Endodermal cell (in vitro differentiated cells): ENCODE results near the gene TCP11. TPM values are rescaled to one million over a fixed set of nuclear protein-coding genes. Genes with fewer than 3 reads are reported as not detected.

Experiments used
- DNase-seq: peaks from one replicate; pipeline ENCODE4 v3.0.0-alpha.2; 2017
- H3K27ac ChIP-seq: 2 replicates; pipeline ENCODE4 v1.5.1; 2013; ENCODE audit warnings: mild to moderate bottlenecking, low read depth, low read length, moderate library complexity
- H3K27me3 ChIP-seq: 2 replicates; pipeline ENCODE4 v1.6.1; 2013; ENCODE audit warnings: mild to moderate bottlenecking, low read length, moderate library complexity; ENCODE audit not compliant: insufficient read depth, control insufficient read depth, poor library complexity, severe bottlenecking
- H3K36me3 ChIP-seq: 2 replicates; pipeline ENCODE4 v1.7.0; 2013; ENCODE audit warnings: mild to moderate bottlenecking, low read length, moderate library complexity; ENCODE audit not compliant: control insufficient read depth, insufficient read depth
- H3K4me1 ChIP-seq: one replicate; pipeline ENCODE4 v1.7.0; 2013; ENCODE audit warnings: low read length; ENCODE audit not compliant: control insufficient read depth, insufficient read depth
- H3K4me3 ChIP-seq: 2 replicates; pipeline ENCODE4 v1.5.1; 2013; ENCODE audit warnings: mild to moderate bottlenecking, low read length, moderate library complexity
- H3K9ac ChIP-seq: 2 replicates; pipeline ENCODE4 v1.6.1; 2013; ENCODE audit warnings: mild to moderate bottlenecking, low read length, moderate library complexity; ENCODE audit not compliant: poor library complexity, severe bottlenecking; ENCODE audit errors: extremely low read depth
- H3K9me3 ChIP-seq: 2 replicates; pipeline ENCODE4 v1.6.1; 2013; ENCODE audit warnings: mild to moderate bottlenecking, low read length, moderate library complexity; ENCODE audit not compliant: control insufficient read depth
- H3K27ac Mint-ChIP-seq: 2 replicates; pipeline ENCODE4 v1.8.0; 2020; ENCODE audit warnings: mixed read lengths
- H3K27me3 Mint-ChIP-seq: 2 replicates; pipeline ENCODE4 v1.8.0; 2021; ENCODE audit warnings: mild to moderate bottlenecking, mixed read lengths; ENCODE audit not compliant: insufficient read depth
- H3K36me3 Mint-ChIP-seq: 2 replicates; pipeline ENCODE4 v1.8.0; 2020; ENCODE audit warnings: low read depth, mixed read lengths
- H3K4me1 Mint-ChIP-seq: 2 replicates; pipeline ENCODE4 v1.8.0; 2020; ENCODE audit warnings: mixed read lengths
- H3K4me3 Mint-ChIP-seq: 2 replicates; pipeline ENCODE4 v1.8.0; 2020; ENCODE audit warnings: mild to moderate bottlenecking, moderate library complexity, mixed read lengths
- H3K9me3 Mint-ChIP-seq: 2 replicates; pipeline ENCODE4 v1.8.0; 2020; ENCODE audit warnings: mild to moderate bottlenecking, mixed read lengths
- CTCF ChIP-seq: fragments of 200-600 bp; sonication (generic); conservative IDR thresholded peaks from 2 replicates; pipeline ENCODE4 v1.5.0; 2021; ENCODE audit warnings: antibody characterized with exemption, mild to moderate bottlenecking
- WGBS, 2 experiments: methylation state at CpG; one replicate each; pipeline versions ENCODE4 v1.1.5 to v1.1.7; 2013; ENCODE audit warnings: missing lambda C conversion rate in 2 of 2, mixed read lengths in 1 of 2; ENCODE audit not compliant: insufficient coverage in 1 of 2, insufficient read length in 1 of 2; 5-methylcytosine and 5-hydroxymethylcytosine counted together
- total RNA-seq, 2 donors: library from RNA; stranded (reverse); fragmentation: NEBNext Ultra II Directional in 1 of 2; extraction: Animal tissue kit (Norgen Biotek cat#: 25700) in 1 of 2; gene quantifications; 2 replicates in 1 of 2; 3 replicates in 1 of 2; pipeline ENCODE4 v1.2.1, GENCODE V29; 2021

TCP11 gene
- total RNA-seq, 2 donors from 2014 or later: not detected

GRCh38 chr6:35077713-35078105 lies 63.4 kb downstream of the TCP11 start:
- H3K27ac Mint-ChIP-seq: no peak overlapping the region
- H3K27me3 Mint-ChIP-seq: no peaks in the 10 kb centered on the region
- Histone ChIP-seq H3K36me3 (peaks cover 10% of the 10 kb centered on the region), H3K4me3 (no peak overlapping the region), H3K9ac (no peak overlapping the region), H3K4me1 (peaks cover 34% of the 10 kb centered on the region), H3K9me3 (no peaks in the 10 kb centered on the region), H3K27me3 (no peaks in the 10 kb centered on the region), H3K27ac (no peak overlapping the region)
- no peak for DNase-seq
- peaks cover 56% of the 10 kb centered on the region for H3K4me1 Mint-ChIP-seq
- H3K4me3 Mint-ChIP-seq: no peak overlapping the region
- H3K36me3 Mint-ChIP-seq: peaks cover 32% of the 10 kb centered on the region
- TF ChIP-seq CTCF: no peak
- no peaks in the 10 kb centered on the region for H3K9me3 Mint-ChIP-seq
- 75 to 86% methylated on average over 6 to 11 of the region's 11 CpGs for WGBS, 2 experiments

GRCh38 chr6:35076997-35077712 lies 64.0 kb downstream of the TCP11 start:
- no peaks in the 10 kb centered on the region for H3K9me3 Mint-ChIP-seq
- H3K4me3 Mint-ChIP-seq: no peak overlapping the region
- H3K9ac ChIP-seq: no peak overlapping the region
- H3K27me3 ChIP-seq: no peaks in the 10 kb centered on the region
- H3K27ac ChIP-seq: no peak overlapping the region
- no peak overlapping the region for H3K27ac Mint-ChIP-seq
- DNase-seq: no peak
- peaks cover 9% of the 10 kb centered on the region for H3K36me3 ChIP-seq
- H3K27me3 Mint-ChIP-seq: no peaks in the 10 kb centered on the region
- H3K36me3 Mint-ChIP-seq: peaks cover 32% of the 10 kb centered on the region
- WGBS, 2 experiments: 85 to 93% methylated on average over 17 of the region's 17 CpGs
- H3K9me3 ChIP-seq: no peaks in the 10 kb centered on the region
- peaks cover 31% of the 10 kb centered on the region for H3K4me1 ChIP-seq
- H3K4me1 Mint-ChIP-seq: peaks cover 55% of the 10 kb centered on the region
- no peak overlapping the region for H3K4me3 ChIP-seq
- no peak for TF ChIP-seq CTCF

GRCh38 chr6:35073766-35074471 lies 67.2 kb downstream of the TCP11 start:
- H3K4me3 ChIP-seq: no peak overlapping the region
- peaks cover 17% of the 10 kb centered on the region for H3K36me3 Mint-ChIP-seq
- no peaks in the 10 kb centered on the region for H3K9me3 Mint-ChIP-seq
- H3K27ac ChIP-seq: no peak overlapping the region
- H3K4me1 Mint-ChIP-seq: peaks cover 55% of the 10 kb centered on the region
- 94 to 97% methylated on average over 19 to 20 of the region's 20 CpGs for WGBS, 2 experiments
- no peak overlapping the region for H3K4me3 Mint-ChIP-seq
- no peaks in the 10 kb centered on the region for H3K36me3 ChIP-seq
- no peaks in the 10 kb centered on the region for H3K27me3 ChIP-seq
- TF ChIP-seq CTCF: no peak
- no peak overlapping the region for H3K9ac ChIP-seq
- peaks cover 24% of the 10 kb centered on the region for H3K4me1 ChIP-seq
- DNase-seq: no peak
- no peaks in the 10 kb centered on the region for H3K27me3 Mint-ChIP-seq
- peak overlapping the region; percentile 62 for H3K27ac Mint-ChIP-seq
- no peaks in the 10 kb centered on the region for H3K9me3 ChIP-seq
